HG03558 (cell line): Measurements from ENCODE around the gene WNT5A.

ENCODE experiments used
- ATAC-seq: cut with Tn5 transposase; IDR thresholded peaks from one replicate; pipeline ENCODE4 v1.9.1; 2021; ENCODE audit warnings: moderate number of reproducible peaks; ENCODE audit not compliant: unreplicated experiment; ENCODE audit errors: extremely low read depth

Gene WNT5A

GRCh38 chr3:55483196-55484095, 3.7 kb downstream of the WNT5A start:
- ATAC-seq: no peak

- no peak for ATAC-seq
Measured at GRCh38 chr3:55482496-55483195, 4.5 kb downstream of the WNT5A start.

- no peak for ATAC-seq
Measured at GRCh38 chr3:55481744-55482495, 5.2 kb downstream of the WNT5A start.

GRCh38 chr3:55480911-55481743, 6.0 kb downstream of the WNT5A start:
- ATAC-seq: no peak

- ATAC-seq: no peak
Measured at GRCh38 chr3:55477306-55478303, 9.5 kb downstream of the WNT5A start.

- ATAC-seq: no peak
Measured at GRCh38 chr3:55476515-55476914, 10.6 kb downstream of the WNT5A start.

GRCh38 chr3:55474213-55474632, 12.9 kb downstream of the WNT5A start:
- ATAC-seq: no peak

- ATAC-seq: no peak
Measured at GRCh38 chr3:55473788-55474187, 13.3 kb downstream of the WNT5A start.

GRCh38 chr3:55471522-55472280, 15.4 kb downstream of the WNT5A start:
- ATAC-seq: no peak

- no peak for ATAC-seq
Measured at GRCh38 chr3:55471084-55471483, 16.0 kb downstream of the WNT5A start.

- no peak for ATAC-seq
Measured at GRCh38 chr3:55469957-55470526, 17.1 kb downstream of the WNT5A start.

- ATAC-seq: no peak
Measured at GRCh38 chr3:55468251-55468650, 18.9 kb downstream of the WNT5A start.

GRCh38 chr3:55467099-55467498, 20.0 kb downstream of the WNT5A start:
- no peak for ATAC-seq

GRCh38 chr3:55466526-55466925, 20.6 kb downstream of the WNT5A start:
- ATAC-seq: no peak

GRCh38 chr3:55461896-55462295, 25.2 kb downstream of the WNT5A start:
- no peak for ATAC-seq

GRCh38 chr3:55459838-55460237, 27.3 kb downstream of the WNT5A start:
- ATAC-seq: no peak

GRCh38 chr3:55458181-55458790, 28.8 kb downstream of the WNT5A start:
- no peak for ATAC-seq
